WTC11 (cell line): Measurements from ENCODE around the gene ODAPH. TPM values are rescaled to one million over a fixed set of nuclear protein-coding genes. Genes with fewer than 3 reads are reported as not detected.

Experiments used
- ATAC-seq: fragments of 200-7000 bp; cut with Tn5 transposase; 2 replicates; pipeline ENCODE4 v1.10.0; 2021; ENCODE audit warnings: mild to moderate bottlenecking, moderate library complexity
- CTCF ChIA-PET: fragments of 300-600 bp; sonication (Branson Sonifier 250); formaldehyde crosslinking; loops from one replicate; lab custom pipeline; 2021; ENCODE audit warnings: antibody characterized with exemption; lab: Charles Lee
- POLR2A ChIA-PET: fragments of 350-600 bp; sonication (Branson Sonifier 250); formaldehyde crosslinking; loops from one replicate; lab custom pipeline; 2021; ENCODE audit warnings: antibody characterized with exemption; lab: Charles Lee
- DNase-seq: peaks from one replicate; pipeline ENCODE4 v3.0.0; 2021; ENCODE audit warnings: low spot score
- H3K27ac Mint-ChIP-seq: 2 replicates; pipeline ENCODE4 v1.8.0; 2021; ENCODE audit warnings: mixed read lengths
- H3K27me3 Mint-ChIP-seq: 2 replicates; pipeline ENCODE4 v1.8.0; 2021; ENCODE audit warnings: low read depth, mild to moderate bottlenecking, moderate library complexity, mixed read lengths
- H3K36me3 Mint-ChIP-seq: 2 replicates; pipeline ENCODE4 v1.8.0; 2021; ENCODE audit warnings: mixed read lengths
- H3K4me1 Mint-ChIP-seq: 2 replicates; pipeline ENCODE4 v1.8.0; 2022; ENCODE audit warnings: mixed read lengths
- H3K4me3 Mint-ChIP-seq: 2 replicates; pipeline ENCODE4 v1.8.0; 2021; ENCODE audit warnings: mild to moderate bottlenecking, moderate library complexity, mixed read lengths
- H3K9me3 Mint-ChIP-seq: 2 replicates; pipeline ENCODE4 v1.8.0; 2021; ENCODE audit warnings: mixed read lengths
- AR ChIP-seq: fragments of 250-450 bp; sonication (Bioruptor Pico); IDR thresholded peaks from 2 replicates; pipeline ENCODE4 v1.9.0; 2021; ENCODE audit warnings: mild to moderate bottlenecking
- ATF1 ChIP-seq: sonication (generic); formaldehyde crosslinking; IDR thresholded peaks from 2 replicates; pipeline ENCODE4 v1.8.1; 2023; ENCODE audit warnings: mild to moderate bottlenecking, moderate library complexity, missing genetic modification reagents
- ATF2 ChIP-seq: sonication (generic); formaldehyde crosslinking; IDR thresholded peaks from 2 replicates; pipeline ENCODE4 v1.8.1; 2022; ENCODE audit warnings: low read depth, missing genetic modification reagents, borderline replicate concordance
- CREB1 ChIP-seq: sonication (generic); formaldehyde crosslinking; IDR thresholded peaks from 2 replicates; pipeline ENCODE4 v1.8.0; 2023; ENCODE audit warnings: mild to moderate bottlenecking, missing genetic modification reagents
- E2F5 ChIP-seq: sonication (generic); formaldehyde crosslinking; IDR thresholded peaks from 2 replicates; pipeline ENCODE4 v1.8.1; 2022; ENCODE audit warnings: mild to moderate bottlenecking, moderate library complexity, missing genetic modification reagents
- FOXJ3 ChIP-seq: sonication (generic); formaldehyde crosslinking; IDR thresholded peaks from 2 replicates; pipeline ENCODE4 v1.9.0; 2021; ENCODE audit warnings: missing genetic modification reagents, mild to moderate bottlenecking, borderline replicate concordance
- GTF2I ChIP-seq: fragments of 250-450 bp; sonication (Bioruptor Pico); conservative IDR thresholded peaks from 2 replicates; pipeline ENCODE4 v1.4.0; 2021; ENCODE audit warnings: mild to moderate bottlenecking
- IRF2 ChIP-seq: sonication (generic); formaldehyde crosslinking; IDR thresholded peaks from 2 replicates; pipeline ENCODE4 v1.8.0; 2022; ENCODE audit warnings: low read depth, missing genetic modification reagents, borderline replicate concordance
- MXD4 ChIP-seq: fragments of 250-450 bp; sonication (Bioruptor Pico); IDR thresholded peaks from 2 replicates; pipeline ENCODE4 v1.8.0; 2021; ENCODE audit warnings: mild to moderate bottlenecking, moderate library complexity, borderline replicate concordance
- NFYB ChIP-seq: sonication (generic); formaldehyde crosslinking; conservative IDR thresholded peaks from 2 replicates; pipeline ENCODE4 v1.8.0; 2022; ENCODE audit warnings: low read depth, missing genetic modification reagents
- NR1H2 ChIP-seq: sonication (generic); formaldehyde crosslinking; IDR thresholded peaks from 2 replicates; pipeline ENCODE4 v1.9.0; 2021; ENCODE audit warnings: mild to moderate bottlenecking, moderate library complexity, missing genetic modification reagents
- OVOL2 ChIP-seq: fragments of 250-450 bp; sonication (Bioruptor Pico); IDR thresholded peaks from 2 replicates; pipeline ENCODE4 v1.9.0; 2021; ENCODE audit warnings: mild to moderate bottlenecking, borderline replicate concordance
- TEAD1 ChIP-seq: sonication (generic); formaldehyde crosslinking; IDR thresholded peaks from 2 replicates; pipeline ENCODE4 v1.8.0; 2022; ENCODE audit warnings: mild to moderate bottlenecking, missing genetic modification reagents
- TP53 ChIP-seq: sonication (generic); formaldehyde crosslinking; IDR thresholded peaks from 2 replicates; pipeline ENCODE4 v1.8.1; 2023; ENCODE audit warnings: mild to moderate bottlenecking, missing genetic modification reagents
- USF1 ChIP-seq: sonication (generic); formaldehyde crosslinking; IDR thresholded peaks from 2 replicates; pipeline ENCODE4 v1.8.0; 2022; ENCODE audit warnings: mild to moderate bottlenecking, missing genetic modification reagents
- ZNF219 ChIP-seq: sonication (generic); formaldehyde crosslinking; IDR thresholded peaks from 2 replicates; pipeline ENCODE4 v1.8.0; 2023; ENCODE audit warnings: missing genetic modification reagents, mild to moderate bottlenecking, borderline replicate concordance
- ZNF416 ChIP-seq: fragments of 250-450 bp; sonication (Bioruptor Pico); IDR thresholded peaks from 2 replicates; pipeline ENCODE4 v1.9.0; 2021; ENCODE audit warnings: mild to moderate bottlenecking, inconsistent platforms
- ZNF425 ChIP-seq: fragments of 250-450 bp; sonication (Bioruptor Pico); conservative IDR thresholded peaks from 2 replicates; pipeline ENCODE4 v1.9.0; 2021; ENCODE audit warnings: mild to moderate bottlenecking
- ZNF512 ChIP-seq: sonication (generic); formaldehyde crosslinking; IDR thresholded peaks from 2 replicates; pipeline ENCODE4 v1.8.1; 2022; ENCODE audit warnings: missing genetic modification reagents, borderline replicate concordance
- ZSCAN18 ChIP-seq: fragments of 250-450 bp; sonication (Bioruptor Pico); IDR thresholded peaks from 2 replicates; pipeline ENCODE4 v2.1.2; 2022; ENCODE audit warnings: mild to moderate bottlenecking, moderate library complexity
- total RNA-seq: library from RNA; stranded (reverse); gene quantifications from 3 replicates; pipeline ENCODE4 v1.2.3, GENCODE V29; 2021

The ODAPH gene
- total RNA-seq, 1 experiment from 2014 or later: not detected

- Mint-ChIP-seq H3K9me3 (no peaks in the 10 kb centered on the region), H3K4me1 (no peaks in the 10 kb centered on the region), H3K27ac (no peak overlapping the region), H3K36me3 (no peaks in the 10 kb centered on the region), H3K4me3 (no peak overlapping the region), H3K27me3 (no peaks in the 10 kb centered on the region)
- ChIA-PET CTCF (no interaction called here), POLR2A (no interaction called here)
- TF ChIP-seq E2F5 (CRISPR knock-in tag) (no peak), NR1H2 (no peak), GTF2I (CRISPR knock-in tag) (no peak), FOXJ3 (CRISPR knock-in tag) (no peak), AR (CRISPR knock-in tag) (no peak), ZNF416 (no peak), ZNF425 (CRISPR knock-in tag) (no peak), ATF1 (no peak), ZSCAN18 (no peak), ATF2 (CRISPR knock-in tag) (no peak), USF1 (no peak), TEAD1 (CRISPR knock-in tag) (no peak), IRF2 (CRISPR knock-in tag) (no peak), OVOL2 (no peak), CREB1 (CRISPR knock-in tag) (no peak)
- DNase-seq (no peak), ATAC-seq (no peak)
These were observed 40.2 kb downstream of the ODAPH start for GRCh38 chr4:75596061-75596460.

GRCh38 chr4:75598390-75598789, 42.5 kb downstream of the ODAPH start:
- Mint-ChIP-seq H3K4me3 (no peak overlapping the region), H3K36me3 (no peaks in the 10 kb centered on the region), H3K27ac (no peak overlapping the region), H3K4me1 (no peaks in the 10 kb centered on the region), H3K27me3 (no peaks in the 10 kb centered on the region), H3K9me3 (no peaks in the 10 kb centered on the region)
- ATAC-seq (no peak), DNase-seq (no peak)
- POLR2A ChIA-PET: no interaction called here
- TF ChIP-seq ZNF219 (CRISPR knock-in tag) (no peak), OVOL2 (no peak), TP53 (CRISPR knock-in tag) (no peak), MXD4 (CRISPR knock-in tag) (no peak), NFYB (CRISPR knock-in tag) (no peak), ZNF512 (no peak)
- CTCF ChIA-PET: no interaction called here
